Liver (tissue), 3 donors: ENCODE data around the gene FAIM2.

Experiments
- HNF4G ChIP-seq: IDR thresholded peaks from 2 replicates; pipeline ENCODE4 v1.6.1; 2016; ENCODE audit warnings: antibody characterized with exemption
- TF ChIP-seq, protein P1 (sequence below): fragments of 150-350 bp; IDR thresholded peaks from 2 replicates; pipeline ENCODE4 v1.5.1; 2017; ENCODE audit warnings: improper control_type of control experiment, low read depth, low read length; ENCODE audit not compliant: missing input control
- TF ChIP-seq, protein P2 (sequence below): IDR thresholded peaks from 2 replicates; pipeline ENCODE4 v1.6.1; 2016; ENCODE audit warnings: antibody characterized with exemption
- TF ChIP-seq, protein P3 (sequence below): IDR thresholded peaks from 2 replicates; pipeline ENCODE4 v1.6.1; 2016; ENCODE audit warnings: antibody characterized with exemption
- donor health status: healthy.
- donor health status: healthy.

DNA sequence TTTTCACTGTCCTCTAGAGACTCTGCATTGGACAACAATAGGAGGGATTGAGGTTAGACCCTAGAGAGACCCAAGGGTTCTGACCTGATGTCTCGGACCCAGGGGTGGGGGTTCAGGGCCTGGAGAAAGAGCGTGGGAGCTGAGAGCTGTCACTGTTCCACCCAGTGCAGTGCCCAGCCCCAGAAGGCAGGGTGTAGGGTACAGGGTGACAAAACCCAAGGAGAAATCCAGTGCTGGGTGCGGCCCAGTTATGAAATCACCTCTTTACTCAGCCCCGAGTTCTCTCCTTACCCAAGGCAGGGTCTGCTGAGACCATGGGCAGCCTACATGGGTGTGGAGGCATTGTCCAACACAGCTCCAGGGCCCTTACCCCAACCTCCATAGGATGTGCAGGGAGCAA, 49.5 kb upstream of the FAIM2 start:
- TF ChIP-seq, protein P1, sequence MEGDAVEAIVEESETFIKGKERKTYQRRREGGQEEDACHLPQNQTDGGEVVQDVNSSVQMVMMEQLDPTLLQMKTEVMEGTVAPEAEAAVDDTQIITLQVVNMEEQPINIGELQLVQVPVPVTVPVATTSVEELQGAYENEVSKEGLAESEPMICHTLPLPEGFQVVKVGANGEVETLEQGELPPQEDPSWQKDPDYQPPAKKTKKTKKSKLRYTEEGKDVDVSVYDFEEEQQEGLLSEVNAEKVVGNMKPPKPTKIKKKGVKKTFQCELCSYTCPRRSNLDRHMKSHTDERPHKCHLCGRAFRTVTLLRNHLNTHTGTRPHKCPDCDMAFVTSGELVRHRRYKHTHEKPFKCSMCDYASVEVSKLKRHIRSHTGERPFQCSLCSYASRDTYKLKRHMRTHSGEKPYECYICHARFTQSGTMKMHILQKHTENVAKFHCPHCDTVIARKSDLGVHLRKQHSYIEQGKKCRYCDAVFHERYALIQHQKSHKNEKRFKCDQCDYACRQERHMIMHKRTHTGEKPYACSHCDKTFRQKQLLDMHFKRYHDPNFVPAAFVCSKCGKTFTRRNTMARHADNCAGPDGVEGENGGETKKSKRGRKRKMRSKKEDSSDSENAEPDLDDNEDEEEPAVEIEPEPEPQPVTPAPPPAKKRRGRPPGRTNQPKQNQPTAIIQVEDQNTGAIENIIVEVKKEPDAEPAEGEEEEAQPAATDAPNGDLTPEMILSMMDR, result no peak
- TF ChIP-seq HNF4G, result no peak
- TF ChIP-seq, protein P2, sequence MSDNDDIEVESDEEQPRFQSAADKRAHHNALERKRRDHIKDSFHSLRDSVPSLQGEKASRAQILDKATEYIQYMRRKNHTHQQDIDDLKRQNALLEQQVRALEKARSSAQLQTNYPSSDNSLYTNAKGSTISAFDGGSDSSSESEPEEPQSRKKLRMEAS, result no peak
- TF ChIP-seq, protein P3, sequence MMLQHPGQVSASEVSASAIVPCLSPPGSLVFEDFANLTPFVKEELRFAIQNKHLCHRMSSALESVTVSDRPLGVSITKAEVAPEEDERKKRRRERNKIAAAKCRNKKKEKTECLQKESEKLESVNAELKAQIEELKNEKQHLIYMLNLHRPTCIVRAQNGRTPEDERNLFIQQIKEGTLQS, result no peak
